T-helper 17 cell (primary cell): ENCODE measurements around the gene MIPOL1. TPM values are rescaled to one million over a fixed set of nuclear protein-coding genes. Genes with fewer than 3 reads are reported as not detected.
"Not testable (repeated sequence)": the region's sequence is repeated elsewhere in the genome, so short reads cannot be mapped to it uniquely, and the experiment has no call there.

ENCODE experiments used
- ATAC-seq: fragments of 150-1000 bp; cut with Tn5 transposase; 2 replicates; pipeline ENCODE4 v1.10.0; 2021; ENCODE audit warnings: mild to moderate bottlenecking, moderate library complexity
- DNase-seq, 3 donors: peaks; one replicate each; pipeline versions ENCODE4 v3.0.0 to v3.0.0-alpha.2; 2020 to 2021
- H3K9me3 ChIP-seq: one replicate; pipeline ENCODE4 v1.7.0; 2013; ENCODE audit warnings: low read length, mild to moderate bottlenecking; ENCODE audit not compliant: control insufficient read depth, poor library complexity, severe bottlenecking
- H3K27ac Mint-ChIP-seq: one replicate; pipeline ENCODE4 v1.8.0; 2022; ENCODE audit warnings: mild to moderate bottlenecking, moderate library complexity, mixed read lengths
- H3K27me3 Mint-ChIP-seq: one replicate; pipeline ENCODE4 v1.8.0; 2022; ENCODE audit warnings: mixed read lengths
- H3K36me3 Mint-ChIP-seq: one replicate; pipeline ENCODE4 v1.8.0; 2022; ENCODE audit warnings: low read depth, mixed read lengths
- H3K4me1 Mint-ChIP-seq: one replicate; pipeline ENCODE4 v1.8.0; 2022; ENCODE audit warnings: mild to moderate bottlenecking, mixed read lengths
- H3K4me3 Mint-ChIP-seq: one replicate; pipeline ENCODE4 v1.8.0; 2022; ENCODE audit warnings: mild to moderate bottlenecking, moderate library complexity, mixed read lengths
- total RNA-seq, 4 donors: library from RNA in 2 of 4; stranded (reverse) in 2 of 4; gene quantifications; one replicate each; pipeline ENCODE4 v1.2.3 and lab custom pipeline; 2022 to 2026

Gene MIPOL1
- total RNA-seq, result under 1 TPM; 0.32 to 0.73 TPM
- total RNA-seq (lab: John Stamatoyannopoulos, UW), result 0.12 to 0.23 reads per million in 2 donors

- DNase-seq (peak in 1 of 3 donors; percentile 4), ATAC-seq (peak; percentile 80)
- Mint-ChIP-seq H3K36me3 (no peaks in the 10 kb centered on the region), H3K27me3 (peaks cover 7% of the 10 kb centered on the region), H3K27ac (no peak within 1 kb of the TSS), H3K4me1 (peaks cover 4% of the 10 kb centered on the region), H3K4me3 (peak within 1 kb of the TSS; percentile 83)
- no peaks in the 10 kb centered on the region for H3K9me3 ChIP-seq
Observed at GRCh38 chr14:37197421-37198272, at the start of gene MIPOL1. Gene MIPOL1 (plus strand): TSS chr14:37197937. CDS start chr14:37247889, 49,952 bp downstream.

- DNase-seq, result no peak
- no peak for ATAC-seq
Observed at GRCh38 chr14:37150414-37150813, 47.3 kb upstream of the MIPOL1 start.

GRCh38 chr14:37153005-37153404, 44.7 kb upstream of the MIPOL1 start:
- no peak for ATAC-seq
- no peak overlapping the region for H3K27ac Mint-ChIP-seq
- H3K9me3 ChIP-seq, result no peaks in the 10 kb centered on the region
- no peaks in the 10 kb centered on the region for H3K36me3 Mint-ChIP-seq
- H3K4me1 Mint-ChIP-seq, result no peaks in the 10 kb centered on the region
- no peak overlapping the region for H3K4me3 Mint-ChIP-seq
- no peak for DNase-seq
- no peaks in the 10 kb centered on the region for H3K27me3 Mint-ChIP-seq

More at GRCh38 chr14:37150414-37150813, 47.3 kb upstream of the MIPOL1 start:
- Mint-ChIP-seq H3K27ac (no peak overlapping the region), H3K4me3 (no peak overlapping the region), H3K4me1 (no peaks in the 10 kb centered on the region), H3K36me3 (no peaks in the 10 kb centered on the region), H3K27me3 (no peaks in the 10 kb centered on the region)
- no peaks in the 10 kb centered on the region for H3K9me3 ChIP-seq

GRCh38 chr14:37153483-37153882, 44.3 kb upstream of the MIPOL1 start:
- Mint-ChIP-seq H3K27me3 (no peaks in the 10 kb centered on the region), H3K4me3 (no peak overlapping the region), H3K36me3 (no peaks in the 10 kb centered on the region), H3K27ac (no peak overlapping the region), H3K4me1 (no peaks in the 10 kb centered on the region)
- no peaks in the 10 kb centered on the region for H3K9me3 ChIP-seq
- ATAC-seq, result no peak
- DNase-seq, result no peak

- Mint-ChIP-seq H3K27me3 (no peaks in the 10 kb centered on the region), H3K4me3 (no peak overlapping the region)
Observed at GRCh38 chr14:37157987-37158386, 39.8 kb upstream of the MIPOL1 start.

GRCh38 chr14:37162307-37162706, 35.4 kb upstream of the MIPOL1 start:
- DNase-seq, ATAC-seq, H3K27ac Mint-ChIP-seq, H3K9me3 ChIP-seq, H3K36me3 Mint-ChIP-seq, H3K4me1 Mint-ChIP-seq, H3K4me3 Mint-ChIP-seq, H3K27me3 Mint-ChIP-seq: not testable (repeated sequence)

More at GRCh38 chr14:37157987-37158386, 39.8 kb upstream of the MIPOL1 start:
- DNase-seq (no peak), ATAC-seq (no peak)
- no peaks in the 10 kb centered on the region for H3K9me3 ChIP-seq
- no peaks in the 10 kb centered on the region for H3K36me3 Mint-ChIP-seq
- no peaks in the 10 kb centered on the region for H3K4me1 Mint-ChIP-seq
- no peak overlapping the region for H3K27ac Mint-ChIP-seq

- no peaks in the 10 kb centered on the region for H3K9me3 ChIP-seq
- DNase-seq, result no peak
- Mint-ChIP-seq H3K27ac (no peak overlapping the region), H3K27me3 (no peaks in the 10 kb centered on the region), H3K4me3 (no peak overlapping the region), H3K4me1 (no peaks in the 10 kb centered on the region), H3K36me3 (no peaks in the 10 kb centered on the region)
- no peak for ATAC-seq
Observed at GRCh38 chr14:37165794-37166193, 31.9 kb upstream of the MIPOL1 start.

- no peak overlapping the region for H3K4me3 Mint-ChIP-seq
- no peak for DNase-seq
- H3K27me3 Mint-ChIP-seq, result peaks cover 4% of the 10 kb centered on the region
- no peaks in the 10 kb centered on the region for H3K9me3 ChIP-seq
- no peak overlapping the region for H3K27ac Mint-ChIP-seq
- H3K36me3 Mint-ChIP-seq, result no peaks in the 10 kb centered on the region
- no peak for ATAC-seq
- H3K4me1 Mint-ChIP-seq, result no peaks in the 10 kb centered on the region
Observed at GRCh38 chr14:37167151-37168047, 30.3 kb upstream of the MIPOL1 start.

GRCh38 chr14:37168721-37169120, 29.0 kb upstream of the MIPOL1 start:
- H3K4me1 Mint-ChIP-seq, result no peaks in the 10 kb centered on the region
- peaks cover 6% of the 10 kb centered on the region for H3K27me3 Mint-ChIP-seq
- no peak overlapping the region for H3K27ac Mint-ChIP-seq
- H3K36me3 Mint-ChIP-seq, result no peaks in the 10 kb centered on the region
- ATAC-seq (no peak), DNase-seq (no peak)
- H3K9me3 ChIP-seq, result no peaks in the 10 kb centered on the region
- no peak overlapping the region for H3K4me3 Mint-ChIP-seq

- no peak for ATAC-seq
- no peaks in the 10 kb centered on the region for H3K9me3 ChIP-seq
- DNase-seq, result no peak
- Mint-ChIP-seq H3K36me3 (no peaks in the 10 kb centered on the region), H3K4me3 (no peak overlapping the region), H3K4me1 (no peaks in the 10 kb centered on the region), H3K27me3 (peaks cover 6% of the 10 kb centered on the region), H3K27ac (no peak overlapping the region)
Observed at GRCh38 chr14:37170237-37170636, 27.5 kb upstream of the MIPOL1 start.

GRCh38 chr14:37170993-37171392, 26.7 kb upstream of the MIPOL1 start:
- Mint-ChIP-seq H3K27me3 (peaks cover 6% of the 10 kb centered on the region), H3K4me1 (no peaks in the 10 kb centered on the region), H3K4me3 (no peak overlapping the region), H3K36me3 (no peaks in the 10 kb centered on the region), H3K27ac (no peak overlapping the region)
- DNase-seq (no peak), ATAC-seq (no peak)
- no peaks in the 10 kb centered on the region for H3K9me3 ChIP-seq

- Mint-ChIP-seq H3K27me3 (peaks cover 6% of the 10 kb centered on the region), H3K4me3 (no peak overlapping the region), H3K36me3 (no peaks in the 10 kb centered on the region), H3K27ac (no peak overlapping the region), H3K4me1 (no peaks in the 10 kb centered on the region)
- no peak for DNase-seq
- ATAC-seq, result no peak
- H3K9me3 ChIP-seq, result no peaks in the 10 kb centered on the region
Observed at GRCh38 chr14:37171678-37172023, 26.1 kb upstream of the MIPOL1 start.
